ENCODE results near the gene PLOD1. TPM values are rescaled to one million over a fixed set of nuclear protein-coding genes. Genes with fewer than 3 reads are reported as not detected.
"Not testable (repeated sequence)": the region's sequence is repeated elsewhere in the genome, so short reads cannot be mapped to it uniquely, and the experiment has no call there.

Gene PLOD1
- total and polyA plus RNA-seq, 2 donors, result 93.9 to 97.5 TPM

GRCh38 chr1:11938722-11939526, 4.4 kb downstream of the PLOD1 start:
- H3K4me1 ChIP-seq (ENCODE audit: insufficient read depth), result no peaks in the 10 kb centered on the region
- no peak for DNase-seq (ENCODE audit: extremely low spot score)
- no peaks in the 10 kb centered on the region for H3K36me3 ChIP-seq (ENCODE audit: insufficient read depth)
- WGBS, result 57% methylated on average over 15 of the region's 15 CpGs
- H3K27ac ChIP-seq (ENCODE audit: low read depth), result no peak overlapping the region
- H3K4me3 ChIP-seq (ENCODE audit: low read depth, low read length), result no peak overlapping the region

GRCh38 chr1:11939794-11940193, 5.3 kb downstream of the PLOD1 start:
- not testable (repeated sequence) for H3K36me3 ChIP-seq (ENCODE audit: insufficient read depth); DNase-seq (ENCODE audit: extremely low spot score); H3K4me1 ChIP-seq (ENCODE audit: insufficient read depth); H3K27ac ChIP-seq (ENCODE audit: low read depth); H3K4me3 ChIP-seq (ENCODE audit: low read depth, low read length)
- 96% methylated on average over 7 of the region's 7 CpGs for WGBS

DNA sequence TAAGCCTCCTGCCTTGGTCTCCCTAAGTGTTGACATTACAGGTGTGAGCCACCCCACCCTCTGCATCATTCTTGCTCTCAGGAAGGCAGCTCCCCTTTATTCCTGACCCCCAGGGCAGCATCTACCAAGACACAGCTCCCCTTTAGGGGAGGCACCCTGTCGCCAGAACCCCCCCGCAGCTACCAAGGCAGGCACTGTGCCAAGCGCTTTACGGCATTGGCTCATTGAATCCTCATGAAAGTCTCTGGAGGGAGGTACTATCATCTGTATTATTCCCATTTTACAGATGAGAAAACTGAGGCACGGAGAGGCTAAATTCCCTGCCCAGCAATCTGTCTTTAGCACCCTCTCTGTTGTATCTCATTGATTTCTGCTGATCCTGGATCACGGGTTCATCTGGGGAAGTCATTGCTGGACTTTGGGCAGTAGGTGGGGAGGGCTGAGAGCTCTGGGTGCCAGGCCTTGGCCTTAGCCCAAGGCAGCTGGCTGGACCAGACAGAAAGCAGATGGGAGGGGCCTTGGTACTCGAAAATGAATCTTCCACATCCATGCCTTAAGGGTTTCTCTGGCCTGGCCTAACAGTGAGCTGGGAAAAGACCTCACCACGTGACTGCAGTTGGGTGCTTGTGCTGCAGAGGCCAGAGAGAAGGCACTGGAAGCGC, 5.9 kb downstream of the PLOD1 start:
- H3K27ac ChIP-seq (ENCODE audit: low read depth), result no peak overlapping the region
- no peaks in the 10 kb centered on the region for H3K36me3 ChIP-seq (ENCODE audit: insufficient read depth)
- H3K4me1 ChIP-seq (ENCODE audit: insufficient read depth), result no peaks in the 10 kb centered on the region
- no peak overlapping the region for H3K4me3 ChIP-seq (ENCODE audit: low read depth, low read length)
- DNase-seq (ENCODE audit: extremely low spot score), result no peak
- WGBS, result 69% methylated on average over 9 of the region's 9 CpGs

- no peaks in the 10 kb centered on the region for H3K4me1 ChIP-seq (ENCODE audit: insufficient read depth)
- no peak overlapping the region for H3K27ac ChIP-seq (ENCODE audit: low read depth)
- 80% methylated on average over 4 of the region's 4 CpGs for WGBS
- no peak overlapping the region for H3K4me3 ChIP-seq (ENCODE audit: low read depth, low read length)
- H3K36me3 ChIP-seq (ENCODE audit: insufficient read depth), result no peaks in the 10 kb centered on the region
- DNase-seq (ENCODE audit: extremely low spot score), result no peak
Observed at GRCh38 chr1:11942280-11942679, 7.8 kb downstream of the PLOD1 start.

GRCh38 chr1:11943619-11944018, 9.1 kb downstream of the PLOD1 start:
- no peak overlapping the region for H3K27ac ChIP-seq (ENCODE audit: low read depth)
- WGBS, result 84% methylated on average over 4 of the region's 4 CpGs
- no peaks in the 10 kb centered on the region for H3K36me3 ChIP-seq (ENCODE audit: insufficient read depth)
- H3K4me3 ChIP-seq (ENCODE audit: low read depth, low read length), result no peak overlapping the region
- H3K4me1 ChIP-seq (ENCODE audit: insufficient read depth), result no peaks in the 10 kb centered on the region
- no peak for DNase-seq (ENCODE audit: extremely low spot score)

DNA sequence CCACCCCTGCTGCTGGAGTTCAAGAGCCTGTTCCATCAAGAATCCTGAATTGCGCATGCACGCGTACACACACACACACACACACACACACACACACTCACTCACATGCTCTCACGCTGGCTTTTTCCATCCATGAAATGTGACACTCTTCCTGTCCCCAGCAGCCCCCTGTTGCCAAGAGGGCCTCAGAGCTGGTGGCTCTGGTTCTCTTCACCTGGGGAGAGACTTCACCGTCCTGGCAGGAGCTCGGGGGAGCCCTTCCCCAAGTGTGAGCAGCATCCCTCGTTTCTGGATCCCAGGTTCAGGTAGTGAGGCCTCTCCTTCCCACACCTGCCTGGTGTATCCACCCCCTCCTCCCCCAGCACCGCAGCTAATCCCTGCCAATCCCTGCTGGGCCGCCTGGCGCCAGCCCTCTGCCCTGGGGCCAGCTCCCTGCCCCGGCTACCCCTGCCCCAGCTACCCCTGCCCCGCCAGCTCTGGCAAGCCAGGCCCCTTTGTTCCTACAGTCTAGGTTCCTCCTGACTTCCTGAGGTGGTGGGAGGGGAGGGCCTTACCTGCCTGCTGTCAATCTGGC, 9.9 kb downstream of the PLOD1 start:
- H3K27ac ChIP-seq (ENCODE audit: low read depth), result no peak overlapping the region
- no peaks in the 10 kb centered on the region for H3K4me1 ChIP-seq (ENCODE audit: insufficient read depth)
- no peaks in the 10 kb centered on the region for H3K36me3 ChIP-seq (ENCODE audit: insufficient read depth)
- 54% methylated on average over 12 of the region's 12 CpGs for WGBS
- DNase-seq (ENCODE audit: extremely low spot score), result peak; percentile 60
- no peak overlapping the region for H3K4me3 ChIP-seq (ENCODE audit: low read depth, low read length)

DNA sequence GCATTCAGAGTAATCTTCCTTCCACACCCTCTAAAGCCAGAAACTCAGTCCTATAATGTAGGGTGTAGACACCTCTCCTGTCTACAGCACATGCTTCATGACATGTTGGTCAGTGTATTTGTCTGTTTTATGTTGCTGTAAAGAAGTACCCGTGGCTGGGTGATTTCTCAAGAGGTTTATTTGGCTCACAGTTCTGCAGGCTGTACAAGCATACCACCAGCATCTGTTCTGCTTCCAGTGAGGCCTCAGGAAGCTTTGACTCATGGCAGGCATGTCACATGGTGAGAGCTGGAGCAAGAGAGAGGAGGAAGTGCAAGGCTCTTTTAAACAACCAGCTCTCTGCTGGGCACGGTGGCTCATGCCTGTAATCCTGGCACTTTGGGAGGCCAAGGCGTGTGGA, 12.1 kb downstream of the PLOD1 start:
- no peak for DNase-seq (ENCODE audit: extremely low spot score)
- no peaks in the 10 kb centered on the region for H3K4me1 ChIP-seq (ENCODE audit: insufficient read depth)
- no peaks in the 10 kb centered on the region for H3K36me3 ChIP-seq (ENCODE audit: insufficient read depth)
- 91% methylated on average over 3 of the region's 3 CpGs for WGBS
- H3K4me3 ChIP-seq (ENCODE audit: low read depth, low read length), result no peak overlapping the region
- no peak overlapping the region for H3K27ac ChIP-seq (ENCODE audit: low read depth)

- Histone ChIP-seq H3K4me3 (ENCODE audit: low read depth, low read length) (no peak overlapping the region), H3K36me3 (ENCODE audit: insufficient read depth) (no peaks in the 10 kb centered on the region), H3K4me1 (ENCODE audit: insufficient read depth) (no peaks in the 10 kb centered on the region), H3K27ac (ENCODE audit: low read depth) (no peak overlapping the region)
- no peak for DNase-seq (ENCODE audit: extremely low spot score)
- WGBS, result 93% methylated on average over 6 of the region's 6 CpGs
Observed at GRCh38 chr1:11948822-11949458, 14.4 kb downstream of the PLOD1 start.

- 94% methylated on average over 2 of the region's 2 CpGs for WGBS
- no peak for DNase-seq (ENCODE audit: extremely low spot score)
- Histone ChIP-seq H3K4me1 (ENCODE audit: insufficient read depth) (no peaks in the 10 kb centered on the region), H3K27ac (ENCODE audit: low read depth) (no peak overlapping the region), H3K36me3 (ENCODE audit: insufficient read depth) (peaks cover 2% of the 10 kb centered on the region), H3K4me3 (ENCODE audit: low read depth, low read length) (no peak overlapping the region)
Observed at GRCh38 chr1:11951901-11952300, 17.4 kb downstream of the PLOD1 start.

DNA sequence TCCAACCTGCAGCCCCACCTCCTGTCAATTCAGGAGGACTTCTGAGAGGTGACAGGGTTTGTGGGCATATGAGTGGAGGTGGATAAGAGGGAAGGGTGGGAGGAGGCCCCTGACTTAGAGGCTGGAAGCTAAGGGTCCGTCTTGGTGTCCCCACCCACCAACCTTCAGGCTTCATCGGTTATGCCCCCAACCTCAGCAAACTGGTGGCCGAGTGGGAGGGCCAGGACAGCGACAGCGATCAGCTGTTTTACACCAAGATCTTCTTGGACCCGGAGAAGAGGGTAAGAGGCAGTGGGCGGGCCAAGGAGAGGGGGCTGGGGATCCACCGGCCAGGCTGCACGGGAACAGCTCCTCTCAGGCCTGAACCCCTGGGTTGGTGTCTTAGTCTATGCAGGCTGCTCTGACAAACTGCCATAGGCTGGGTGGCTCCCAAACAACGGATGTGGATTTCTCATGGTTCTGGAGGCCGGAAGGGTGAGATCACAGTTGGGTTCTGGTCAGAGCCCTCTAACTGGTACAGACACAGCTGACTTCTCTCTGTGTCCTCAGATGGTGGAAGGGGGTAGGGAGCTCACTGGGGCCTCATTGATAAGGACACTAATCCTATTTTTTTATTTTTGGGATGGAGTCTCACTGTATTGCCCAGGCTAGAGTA, 18.1 kb downstream of the PLOD1 start:
- Histone ChIP-seq H3K4me3 (ENCODE audit: low read depth, low read length) (no peak overlapping the region), H3K4me1 (ENCODE audit: insufficient read depth) (no peaks in the 10 kb centered on the region), H3K36me3 (ENCODE audit: insufficient read depth) (peaks cover 2% of the 10 kb centered on the region), H3K27ac (ENCODE audit: low read depth) (no peak overlapping the region)
- 76% methylated on average over 11 of the region's 11 CpGs for WGBS
- DNase-seq (ENCODE audit: extremely low spot score), result no peak

GRCh38 chr1:11955221-11955620, 20.7 kb downstream of the PLOD1 start:
- Histone ChIP-seq H3K27ac (ENCODE audit: low read depth) (no peak overlapping the region), H3K4me3 (ENCODE audit: low read depth, low read length) (no peak overlapping the region), H3K4me1 (ENCODE audit: insufficient read depth) (no peaks in the 10 kb centered on the region), H3K36me3 (ENCODE audit: insufficient read depth) (peaks cover 2% of the 10 kb centered on the region)
- 83% methylated on average over 6 of the region's 6 CpGs for WGBS
- no peak for DNase-seq (ENCODE audit: extremely low spot score)

GRCh38 chr1:11957398-11957797, 22.9 kb downstream of the PLOD1 start:
- Histone ChIP-seq H3K4me3 (ENCODE audit: low read depth, low read length) (no peak overlapping the region), H3K4me1 (ENCODE audit: insufficient read depth) (no peaks in the 10 kb centered on the region), H3K27ac (ENCODE audit: low read depth) (no peak overlapping the region), H3K36me3 (ENCODE audit: insufficient read depth) (peaks cover 2% of the 10 kb centered on the region)
- no peak for DNase-seq (ENCODE audit: extremely low spot score)
- 86% methylated on average over 5 of the region's 5 CpGs for WGBS

DNA sequence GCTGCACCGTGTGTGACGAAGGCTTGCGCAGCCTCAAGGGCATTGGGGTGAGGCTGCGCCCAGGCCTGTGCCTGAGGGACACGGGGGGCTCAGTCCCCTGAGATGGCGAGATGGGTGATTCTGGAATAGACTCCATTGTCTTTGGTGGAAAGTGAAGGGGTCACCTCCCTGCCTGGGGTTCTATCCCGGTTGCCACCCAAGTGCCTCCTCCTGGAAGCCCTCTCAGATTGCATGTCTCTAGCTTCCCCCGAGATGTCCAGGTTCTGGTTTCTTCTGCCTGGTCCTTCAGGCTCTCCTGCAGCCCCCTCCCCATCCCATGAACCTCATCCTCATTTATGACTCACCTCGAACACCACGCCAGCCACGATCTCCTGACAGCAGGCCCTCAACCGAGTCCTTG, 23.4 kb downstream of the PLOD1 start:
- WGBS, result 93% methylated on average over 12 of the region's 12 CpGs
- no peak for DNase-seq (ENCODE audit: extremely low spot score)
- Histone ChIP-seq H3K36me3 (ENCODE audit: insufficient read depth) (peaks cover 2% of the 10 kb centered on the region), H3K27ac (ENCODE audit: low read depth) (no peak overlapping the region), H3K4me3 (ENCODE audit: low read depth, low read length) (no peak overlapping the region), H3K4me1 (ENCODE audit: insufficient read depth) (no peaks in the 10 kb centered on the region)

All from urinary bladder (tissue), 4 donors.